WTC11 (cell line): ENCODE measurements around the gene ARHGEF1.

Experiments
- CTCF ChIP-seq: fragments of 200-600 bp; IDR thresholded peaks from 2 replicates; pipeline ENCODE4 v1.8.0; 2022; ENCODE audit warnings: antibody characterized with exemption
- SP1 ChIP-seq: sonication (generic); formaldehyde crosslinking; conservative IDR thresholded peaks from 2 replicates; pipeline ENCODE4 v1.8.1; 2022; ENCODE audit warnings: missing genetic modification reagents
- ZNF512 ChIP-seq: sonication (generic); formaldehyde crosslinking; IDR thresholded peaks from 2 replicates; pipeline ENCODE4 v1.8.1; 2022; ENCODE audit warnings: missing genetic modification reagents, borderline replicate concordance
- TF ChIP-seq, protein P1 (sequence below): sonication (generic); formaldehyde crosslinking; IDR thresholded peaks from 2 replicates; pipeline ENCODE4 v1.8.0; 2022; ENCODE audit warnings: mild to moderate bottlenecking, missing genetic modification reagents
- TF ChIP-seq, protein P2 (sequence below): sonication (generic); formaldehyde crosslinking; conservative IDR thresholded peaks from 2 replicates; pipeline ENCODE4 v1.8.1; 2023; ENCODE audit warnings: mild to moderate bottlenecking, low read depth, missing genetic modification reagents, moderate library complexity
- TF ChIP-seq, protein P3 (sequence below): sonication (generic); formaldehyde crosslinking; conservative IDR thresholded peaks from 2 replicates; pipeline ENCODE4 v1.8.1; 2022; ENCODE audit warnings: mild to moderate bottlenecking, missing genetic modification reagents

GRCh38 chr19:41862445-41862986, 20.5 kb upstream of the ARHGEF1 start:
- TF ChIP-seq CTCF (no peak), ZNF512 (CRISPR knock-in tag) (no peak), SP1 (CRISPR knock-in tag) (no peak)
- TF ChIP-seq, protein P1, sequence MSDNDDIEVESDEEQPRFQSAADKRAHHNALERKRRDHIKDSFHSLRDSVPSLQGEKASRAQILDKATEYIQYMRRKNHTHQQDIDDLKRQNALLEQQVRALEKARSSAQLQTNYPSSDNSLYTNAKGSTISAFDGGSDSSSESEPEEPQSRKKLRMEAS (CRISPR knock-in tag), result no peak
- TF ChIP-seq, protein P2, sequence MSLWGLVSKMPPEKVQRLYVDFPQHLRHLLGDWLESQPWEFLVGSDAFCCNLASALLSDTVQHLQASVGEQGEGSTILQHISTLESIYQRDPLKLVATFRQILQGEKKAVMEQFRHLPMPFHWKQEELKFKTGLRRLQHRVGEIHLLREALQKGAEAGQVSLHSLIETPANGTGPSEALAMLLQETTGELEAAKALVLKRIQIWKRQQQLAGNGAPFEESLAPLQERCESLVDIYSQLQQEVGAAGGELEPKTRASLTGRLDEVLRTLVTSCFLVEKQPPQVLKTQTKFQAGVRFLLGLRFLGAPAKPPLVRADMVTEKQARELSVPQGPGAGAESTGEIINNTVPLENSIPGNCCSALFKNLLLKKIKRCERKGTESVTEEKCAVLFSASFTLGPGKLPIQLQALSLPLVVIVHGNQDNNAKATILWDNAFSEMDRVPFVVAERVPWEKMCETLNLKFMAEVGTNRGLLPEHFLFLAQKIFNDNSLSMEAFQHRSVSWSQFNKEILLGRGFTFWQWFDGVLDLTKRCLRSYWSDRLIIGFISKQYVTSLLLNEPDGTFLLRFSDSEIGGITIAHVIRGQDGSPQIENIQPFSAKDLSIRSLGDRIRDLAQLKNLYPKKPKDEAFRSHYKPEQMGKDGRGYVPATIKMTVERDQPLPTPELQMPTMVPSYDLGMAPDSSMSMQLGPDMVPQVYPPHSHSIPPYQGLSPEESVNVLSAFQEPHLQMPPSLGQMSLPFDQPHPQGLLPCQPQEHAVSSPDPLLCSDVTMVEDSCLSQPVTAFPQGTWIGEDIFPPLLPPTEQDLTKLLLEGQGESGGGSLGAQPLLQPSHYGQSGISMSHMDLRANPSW, result no peak
- TF ChIP-seq, protein P3, sequence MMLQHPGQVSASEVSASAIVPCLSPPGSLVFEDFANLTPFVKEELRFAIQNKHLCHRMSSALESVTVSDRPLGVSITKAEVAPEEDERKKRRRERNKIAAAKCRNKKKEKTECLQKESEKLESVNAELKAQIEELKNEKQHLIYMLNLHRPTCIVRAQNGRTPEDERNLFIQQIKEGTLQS (CRISPR knock-in tag), result no peak
